ENCODE measurements around the gene WDR31. TPM values are rescaled to one million over a fixed set of nuclear protein-coding genes. Genes with fewer than 3 reads are reported as not detected.

WDR31 gene
- polyA plus RNA-seq, 1 donor (not counting 4 experiments of a cell fraction or from before 2014, with no cell fraction given): 0.94 TPM

GRCh38 chr9:113293285-113293878 is 46.7 kb downstream of the WDR31 start:
- no peak for FAIRE-seq
- H2AFZ ChIP-seq (ENCODE audit: control insufficient read depth, low read length): no peak overlapping the region
- dilution Hi-C loops (cut with MboI; ENCODE audit: extremely low pct_ligation_motif_present, low sequenced_read_pairs): no loop called here
- no peaks in the 10 kb centered on the region for H3K27me3 ChIP-seq (ENCODE audit: control insufficient read depth, extremely low read depth, insufficient read depth, low read length)
- H3K9me3 ChIP-seq (ENCODE audit: control insufficient read depth, low read depth, low read length): no peaks in the 10 kb centered on the region
- TF ChIP-seq CTCF (optimal IDR thresholded peaks at IDR 0.05 in 1 of 3, IDR thresholded peaks at IDR 0.05 in 1 of 3, conservative IDR thresholded peaks at IDR 0.05 in 1 of 3; ENCODE audit: extremely low read depth in 1 of 3, insufficient read depth in 2 of 3, low read length in 3 of 3) (no peak), EZH2 (IDR thresholded peaks at IDR 0.05; ENCODE audit: low read length) (no peak)
- peaks cover 15 to 18% of the 10 kb centered on the region in 2 experiments for H3K36me3 ChIP-seq (ENCODE audit: control insufficient read depth in 2 of 2, extremely low read depth in 1 of 2, insufficient read depth in 2 of 2, low read length in 2 of 2)
- no peaks in the 10 kb centered on the region for H3K4me1 ChIP-seq (ENCODE audit: control insufficient read depth, extremely low read depth, insufficient read depth, low read length)
- no peaks in the 10 kb centered on the region for H3K79me2 ChIP-seq (ENCODE audit: control insufficient read depth, insufficient read depth, low read length)
- H3K9me1 ChIP-seq (ENCODE audit: control insufficient read depth, extremely low read depth, insufficient read depth, low read length): no peaks in the 10 kb centered on the region
- no peaks in the 10 kb centered on the region for H4K20me1 ChIP-seq (ENCODE audit: control insufficient read depth, extremely low read depth, insufficient read depth, low read length)
- H3K27ac ChIP-seq (ENCODE audit: control insufficient read depth, insufficient read depth, low read length): no peak overlapping the region
- no peak overlapping the region for H3K4me3 ChIP-seq (ENCODE audit: control insufficient read depth in 2 of 3, extremely low read depth in 1 of 3, insufficient read depth in 2 of 3, low read depth in 1 of 3, low read length in 3 of 3)
- no peak overlapping the region for H3K9ac ChIP-seq (ENCODE audit: control insufficient read depth, extremely low read depth, insufficient read depth, low read length)
- DNase-seq (ENCODE audit: low read depth, low spot score): no peak
- no peak overlapping the region for H3K4me2 ChIP-seq (ENCODE audit: control insufficient read depth, extremely low read depth, insufficient read depth, low read depth, low read length)

- Histone ChIP-seq H3K9ac (ENCODE audit: control insufficient read depth, extremely low read depth, insufficient read depth, low read length) (no peak overlapping the region), H3K4me2 (ENCODE audit: control insufficient read depth, extremely low read depth, insufficient read depth, low read depth, low read length) (no peak overlapping the region), H2AFZ (ENCODE audit: control insufficient read depth, low read length) (no peak overlapping the region), H4K20me1 (ENCODE audit: control insufficient read depth, extremely low read depth, insufficient read depth, low read length) (no peaks in the 10 kb centered on the region), H3K4me3 (ENCODE audit: control insufficient read depth in 2 of 3, extremely low read depth in 1 of 3, insufficient read depth in 2 of 3, low read depth in 1 of 3, low read length in 3 of 3) (no peak overlapping the region), H3K36me3 (ENCODE audit: control insufficient read depth in 2 of 2, extremely low read depth in 1 of 2, insufficient read depth in 2 of 2, low read length in 2 of 2) (peaks cover 32 to 35% of the 10 kb centered on the region in 2 experiments), H3K4me1 (ENCODE audit: control insufficient read depth, extremely low read depth, insufficient read depth, low read length) (no peaks in the 10 kb centered on the region), H3K9me3 (ENCODE audit: control insufficient read depth, low read depth, low read length) (no peaks in the 10 kb centered on the region), H3K27me3 (ENCODE audit: control insufficient read depth, extremely low read depth, insufficient read depth, low read length) (no peaks in the 10 kb centered on the region), H3K9me1 (ENCODE audit: control insufficient read depth, extremely low read depth, insufficient read depth, low read length) (no peaks in the 10 kb centered on the region), H3K79me2 (ENCODE audit: control insufficient read depth, insufficient read depth, low read length) (no peaks in the 10 kb centered on the region), H3K27ac (ENCODE audit: control insufficient read depth, insufficient read depth, low read length) (no peak overlapping the region)
- no peak for FAIRE-seq
- DNase-seq (ENCODE audit: low read depth, low spot score): no peak
- no peak for TF ChIP-seq CTCF (optimal IDR thresholded peaks at IDR 0.05 in 1 of 3, IDR thresholded peaks at IDR 0.05 in 1 of 3, conservative IDR thresholded peaks at IDR 0.05 in 1 of 3; ENCODE audit: extremely low read depth in 1 of 3, insufficient read depth in 2 of 3, low read length in 3 of 3)
- TF ChIP-seq EZH2 (IDR thresholded peaks at IDR 0.05; ENCODE audit: low read length): no peak
- dilution Hi-C loops (cut with MboI; ENCODE audit: extremely low pct_ligation_motif_present, low sequenced_read_pairs): no loop called here
These were observed 49.9 kb downstream of the WDR31 start for GRCh38 chr9:113290052-113290607.

Measured in keratinocyte (primary cell).